ENCODE results near the gene THAP8. TPM values are rescaled to one million over a fixed set of nuclear protein-coding genes. Genes with fewer than 3 reads are reported as not detected.

Gene THAP8, protein sequence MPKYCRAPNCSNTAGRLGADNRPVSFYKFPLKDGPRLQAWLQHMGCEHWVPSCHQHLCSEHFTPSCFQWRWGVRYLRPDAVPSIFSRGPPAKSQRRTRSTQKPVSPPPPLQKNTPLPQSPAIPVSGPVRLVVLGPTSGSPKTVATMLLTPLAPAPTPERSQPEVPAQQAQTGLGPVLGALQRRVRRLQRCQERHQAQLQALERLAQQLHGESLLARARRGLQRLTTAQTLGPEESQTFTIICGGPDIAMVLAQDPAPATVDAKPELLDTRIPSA
- polyA plus RNA-seq (2012; ENCODE audit: low read depth, missing spikeins): 2.5 TPM

GRCh38 chr19:36054119-36054732, at the start of gene THAP8:
Gene THAP8, minus strand, starts transcription at chr19:36054285. Its CDS starts 68 bp downstream, at chr19:36054217.
- DNase-seq (ENCODE audit: insufficient read length, low spot score) (peak; percentile 97), FAIRE-seq (peak; percentile 99)
- TF ChIP-seq TAF1 (IDR thresholded peaks at IDR 0.05; ENCODE audit: low read depth, low read length) (0 out of 2 replicates have a peak, but pooled peaks have one; percentile 55), POLR2A (IDR thresholded peaks at IDR 0.05; ENCODE audit: low read depth, low read length) (peak; percentile 64), POLR2AphosphoS5 (IDR thresholded peaks at IDR 0.05; ENCODE audit: low read depth, low read length) (peak; percentile 76), PAX5 (IDR thresholded peaks at IDR 0.05; ENCODE audit: insufficient read depth, low read length, severe bottlenecking) (no peak), POU2F2 (IDR thresholded peaks at IDR 0.05; ENCODE audit: low read depth, low read length) (peak; percentile 9), SPI1 (IDR thresholded peaks at IDR 0.05; ENCODE audit: low read depth, low read length) (no peak)

GRCh38 chr19:36103040-36103626, 49.0 kb upstream of the THAP8 start:
- TF ChIP-seq POLR2A (IDR thresholded peaks at IDR 0.05; ENCODE audit: low read depth, low read length) (no peak), POLR2AphosphoS5 (IDR thresholded peaks at IDR 0.05; ENCODE audit: low read depth, low read length) (no peak), POU2F2 (IDR thresholded peaks at IDR 0.05; ENCODE audit: low read depth, low read length) (no peak), PAX5 (IDR thresholded peaks at IDR 0.05; ENCODE audit: insufficient read depth, low read length, severe bottlenecking) (no peak), SPI1 (IDR thresholded peaks at IDR 0.05; ENCODE audit: low read depth, low read length) (no peak), TAF1 (IDR thresholded peaks at IDR 0.05; ENCODE audit: low read depth, low read length) (no peak)
- no peak for DNase-seq (ENCODE audit: insufficient read length, low spot score)
- no peak for FAIRE-seq

DNA sequence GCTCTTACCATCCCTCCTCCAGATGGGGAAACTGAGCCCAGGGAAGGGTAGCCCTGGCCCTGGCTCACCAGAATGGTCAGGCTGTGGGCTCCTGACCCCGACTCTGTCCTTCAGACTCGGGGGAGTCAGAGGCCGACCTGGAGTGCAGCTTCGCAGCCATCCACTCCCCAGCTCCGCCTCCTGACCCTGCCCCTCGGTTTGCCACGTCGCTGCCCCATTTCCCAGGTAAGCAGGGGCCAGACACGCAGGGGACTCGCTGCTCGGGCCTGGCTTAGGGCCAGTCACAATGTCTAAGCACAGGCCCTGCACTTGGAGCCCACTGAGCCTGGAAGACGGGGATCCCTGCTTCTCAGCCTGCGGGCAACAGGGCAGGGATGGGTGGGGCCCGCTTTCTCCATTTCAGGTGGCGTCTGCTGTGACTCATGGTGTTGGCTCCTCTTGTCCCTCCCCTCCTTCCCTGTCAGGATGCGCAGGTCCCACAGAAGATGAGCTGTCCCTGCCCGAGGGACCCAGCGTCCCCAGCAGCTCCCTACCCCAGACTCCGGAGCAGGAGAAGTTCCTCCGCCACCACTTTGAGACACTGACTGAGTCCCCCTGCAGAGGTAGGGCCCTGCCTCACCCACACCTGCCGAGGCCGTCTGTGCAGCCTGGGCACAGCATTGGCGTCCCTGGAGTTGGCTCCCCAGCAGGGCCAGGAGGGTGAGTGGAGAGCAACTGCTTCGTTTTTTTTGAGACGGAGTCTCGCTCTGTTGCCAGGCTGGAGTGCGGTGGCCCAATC, 47.7 kb upstream of the THAP8 start:
- no peak for TF ChIP-seq POLR2A (IDR thresholded peaks at IDR 0.05; ENCODE audit: low read depth, low read length)
- no peak for TF ChIP-seq PAX5 (IDR thresholded peaks at IDR 0.05; ENCODE audit: insufficient read depth, low read length, severe bottlenecking)
- TF ChIP-seq SPI1 (IDR thresholded peaks at IDR 0.05; ENCODE audit: low read depth, low read length): no peak
- TF ChIP-seq POLR2AphosphoS5 (IDR thresholded peaks at IDR 0.05; ENCODE audit: low read depth, low read length): no peak
- TF ChIP-seq POU2F2 (IDR thresholded peaks at IDR 0.05; ENCODE audit: low read depth, low read length): no peak
- TF ChIP-seq TAF1 (IDR thresholded peaks at IDR 0.05; ENCODE audit: low read depth, low read length): no peak
- DNase-seq (ENCODE audit: insufficient read length, low spot score) (no peak), FAIRE-seq (no peak)

DNA sequence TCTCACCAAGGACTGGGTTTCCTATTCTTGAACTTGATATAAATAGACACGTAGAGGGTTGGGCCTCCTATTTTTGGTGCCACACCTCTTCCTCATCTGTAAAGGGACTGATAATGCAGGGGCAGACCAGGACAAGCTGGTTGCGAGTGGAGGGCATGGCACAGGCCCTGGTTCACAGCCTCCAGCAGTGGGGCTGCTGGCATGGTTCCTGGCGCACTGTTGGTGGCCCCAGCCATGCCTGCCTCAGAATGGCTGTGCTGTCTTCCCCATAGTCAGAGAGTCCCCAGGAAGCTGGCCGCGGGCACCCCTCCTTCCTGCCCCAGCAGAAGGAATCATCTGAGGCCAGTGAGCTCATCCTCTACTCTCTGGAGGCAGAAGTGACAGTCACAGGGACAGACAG, 46.4 kb upstream of the THAP8 start:
- TF ChIP-seq POLR2A (IDR thresholded peaks at IDR 0.05; ENCODE audit: low read depth, low read length): no peak
- TF ChIP-seq POLR2AphosphoS5 (IDR thresholded peaks at IDR 0.05; ENCODE audit: low read depth, low read length): no peak
- no peak for TF ChIP-seq PAX5 (IDR thresholded peaks at IDR 0.05; ENCODE audit: insufficient read depth, low read length, severe bottlenecking)
- TF ChIP-seq POU2F2 (IDR thresholded peaks at IDR 0.05; ENCODE audit: low read depth, low read length): no peak
- no peak for TF ChIP-seq TAF1 (IDR thresholded peaks at IDR 0.05; ENCODE audit: low read depth, low read length)
- TF ChIP-seq SPI1 (IDR thresholded peaks at IDR 0.05; ENCODE audit: low read depth, low read length): no peak
- no peak for FAIRE-seq
- no peak for DNase-seq (ENCODE audit: insufficient read length, low spot score)

DNA sequence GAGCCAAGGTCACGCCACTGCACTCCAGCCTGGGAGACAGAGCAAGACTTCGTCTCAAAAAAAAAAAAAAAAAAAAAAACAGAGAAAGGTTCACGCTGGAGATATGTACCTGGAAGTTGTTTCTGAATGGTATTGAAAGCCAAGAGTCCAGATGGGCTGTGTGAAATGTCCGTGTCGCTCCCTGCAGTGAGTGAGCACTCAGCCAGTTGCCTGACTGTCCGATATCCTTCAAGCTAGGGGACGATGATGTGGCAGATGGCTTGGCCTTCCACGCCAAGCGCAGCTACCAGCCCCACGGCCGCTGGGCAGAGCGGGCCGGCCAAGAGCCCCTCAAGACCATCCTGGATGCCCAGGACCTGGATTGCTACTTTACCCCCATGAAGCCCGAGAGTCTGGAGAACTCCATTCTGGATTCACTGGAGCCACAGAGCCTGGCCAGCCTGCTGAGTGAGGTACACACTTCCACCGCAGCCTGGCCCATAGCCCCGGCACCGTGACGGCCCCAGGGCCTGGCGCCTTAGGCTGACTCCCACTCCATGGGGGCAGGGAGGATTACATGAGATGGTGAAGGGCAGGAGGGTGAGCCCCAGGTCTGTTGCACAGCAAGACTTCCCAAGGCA, 45.2 kb upstream of the THAP8 start:
- FAIRE-seq (no peak), DNase-seq (ENCODE audit: insufficient read length, low spot score) (no peak)
- no peak for TF ChIP-seq PAX5 (IDR thresholded peaks at IDR 0.05; ENCODE audit: insufficient read depth, low read length, severe bottlenecking)
- TF ChIP-seq POLR2AphosphoS5 (IDR thresholded peaks at IDR 0.05; ENCODE audit: low read depth, low read length): no peak
- no peak for TF ChIP-seq POU2F2 (IDR thresholded peaks at IDR 0.05; ENCODE audit: low read depth, low read length)
- TF ChIP-seq TAF1 (IDR thresholded peaks at IDR 0.05; ENCODE audit: low read depth, low read length): no peak
- TF ChIP-seq SPI1 (IDR thresholded peaks at IDR 0.05; ENCODE audit: low read depth, low read length): no peak
- no peak for TF ChIP-seq POLR2A (IDR thresholded peaks at IDR 0.05; ENCODE audit: low read depth, low read length)

DNA sequence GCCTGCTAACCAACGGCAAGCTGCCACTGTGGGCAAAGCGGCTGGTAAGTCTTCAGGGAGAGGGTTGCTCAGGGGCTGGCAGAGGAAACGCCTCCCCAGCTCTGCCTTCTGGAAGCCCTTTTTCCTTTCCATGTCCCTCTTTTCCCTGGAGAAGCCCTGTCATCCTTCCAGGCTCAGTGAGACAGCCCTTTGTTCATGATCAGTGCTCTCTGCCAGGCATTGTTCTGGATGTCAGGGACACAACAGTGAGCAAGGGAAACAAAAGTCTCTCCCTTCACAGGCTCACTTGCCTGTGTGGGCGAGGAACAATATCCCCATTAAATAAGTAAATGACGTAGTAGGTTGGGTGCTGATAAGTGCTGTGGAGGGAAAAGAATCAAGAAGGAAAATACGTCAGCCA, 43.0 kb upstream of the THAP8 start:
- DNase-seq (ENCODE audit: insufficient read length, low spot score): no peak
- peak; percentile 51 for FAIRE-seq
- no peak for TF ChIP-seq POLR2AphosphoS5 (IDR thresholded peaks at IDR 0.05; ENCODE audit: low read depth, low read length)
- TF ChIP-seq SPI1 (IDR thresholded peaks at IDR 0.05; ENCODE audit: low read depth, low read length): no peak
- no peak for TF ChIP-seq PAX5 (IDR thresholded peaks at IDR 0.05; ENCODE audit: insufficient read depth, low read length, severe bottlenecking)
- no peak for TF ChIP-seq POU2F2 (IDR thresholded peaks at IDR 0.05; ENCODE audit: low read depth, low read length)
- no peak for TF ChIP-seq TAF1 (IDR thresholded peaks at IDR 0.05; ENCODE audit: low read depth, low read length)
- TF ChIP-seq POLR2A (IDR thresholded peaks at IDR 0.05; ENCODE audit: low read depth, low read length): no peak

DNA sequence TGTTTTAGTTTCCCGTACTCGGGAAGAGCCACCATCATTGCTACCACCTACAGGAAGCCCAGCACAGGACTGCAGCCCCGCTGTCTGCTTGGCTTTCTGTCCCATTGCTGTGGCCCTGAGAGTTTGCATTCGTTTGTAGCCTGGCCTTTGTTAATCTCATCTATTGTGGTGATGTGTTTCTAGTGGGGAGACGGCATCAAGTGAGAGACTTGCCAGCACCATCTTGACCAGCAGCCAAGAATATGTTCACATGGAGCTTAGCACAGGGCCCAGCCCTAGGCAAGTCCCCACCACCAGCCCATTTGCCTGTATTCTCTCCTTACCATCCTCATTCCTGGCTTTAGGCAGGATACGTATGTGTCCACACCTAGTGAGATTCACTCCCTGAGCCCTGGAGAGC, 39.6 kb upstream of the THAP8 start:
- FAIRE-seq (peak; percentile 81), DNase-seq (ENCODE audit: insufficient read length, low spot score) (no peak)
- TF ChIP-seq POLR2AphosphoS5 (IDR thresholded peaks at IDR 0.05; ENCODE audit: low read depth, low read length): no peak
- TF ChIP-seq POU2F2 (IDR thresholded peaks at IDR 0.05; ENCODE audit: low read depth, low read length): no peak
- no peak for TF ChIP-seq TAF1 (IDR thresholded peaks at IDR 0.05; ENCODE audit: low read depth, low read length)
- no peak for TF ChIP-seq SPI1 (IDR thresholded peaks at IDR 0.05; ENCODE audit: low read depth, low read length)
- TF ChIP-seq POLR2A (IDR thresholded peaks at IDR 0.05; ENCODE audit: low read depth, low read length): no peak
- TF ChIP-seq PAX5 (IDR thresholded peaks at IDR 0.05; ENCODE audit: insufficient read depth, low read length, severe bottlenecking): no peak

DNA sequence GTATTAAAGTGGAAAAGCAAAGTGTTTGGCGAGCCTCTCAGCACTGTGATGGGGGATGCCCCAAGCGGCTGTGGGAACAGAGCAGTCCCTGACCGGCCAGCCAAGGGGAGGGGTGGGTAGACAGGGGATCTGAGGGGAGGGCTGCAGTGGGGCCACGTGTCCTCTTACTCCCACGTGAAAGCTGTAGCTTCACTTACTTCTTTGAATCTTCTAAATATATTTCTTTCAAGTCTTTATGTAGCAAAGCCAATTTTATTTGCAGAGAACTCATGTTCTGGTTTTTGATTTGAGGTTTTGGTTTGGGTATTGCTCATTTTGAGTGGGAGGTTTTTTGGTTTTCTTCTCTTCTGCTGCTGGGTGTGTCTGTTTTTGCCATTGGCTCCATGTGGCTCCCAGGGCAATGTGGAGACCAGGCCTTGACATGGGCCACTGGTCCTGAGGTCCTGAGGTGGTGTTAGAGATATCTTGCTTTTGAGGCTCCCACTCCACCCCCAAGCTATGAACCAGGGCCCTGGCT, 39.1 kb upstream of the THAP8 start:
- DNase-seq (ENCODE audit: insufficient read length, low spot score): no peak
- peak; percentile 76 for FAIRE-seq
- TF ChIP-seq POU2F2 (IDR thresholded peaks at IDR 0.05; ENCODE audit: low read depth, low read length): no peak
- no peak for TF ChIP-seq SPI1 (IDR thresholded peaks at IDR 0.05; ENCODE audit: low read depth, low read length)
- TF ChIP-seq POLR2A (IDR thresholded peaks at IDR 0.05; ENCODE audit: low read depth, low read length): no peak
- TF ChIP-seq PAX5 (IDR thresholded peaks at IDR 0.05; ENCODE audit: insufficient read depth, low read length, severe bottlenecking): no peak

Measured in GM12891 (cell line).